ENCODE measurements around the gene LIMS1.
A peak's percentile ranks its signal among the peaks of the same experiment; 100 is the strongest.
"Not testable (repeated sequence)": the region's sequence is repeated elsewhere in the genome, so short reads cannot be mapped to it uniquely, and the experiment has no call there.

Gene LIMS1

DNA sequence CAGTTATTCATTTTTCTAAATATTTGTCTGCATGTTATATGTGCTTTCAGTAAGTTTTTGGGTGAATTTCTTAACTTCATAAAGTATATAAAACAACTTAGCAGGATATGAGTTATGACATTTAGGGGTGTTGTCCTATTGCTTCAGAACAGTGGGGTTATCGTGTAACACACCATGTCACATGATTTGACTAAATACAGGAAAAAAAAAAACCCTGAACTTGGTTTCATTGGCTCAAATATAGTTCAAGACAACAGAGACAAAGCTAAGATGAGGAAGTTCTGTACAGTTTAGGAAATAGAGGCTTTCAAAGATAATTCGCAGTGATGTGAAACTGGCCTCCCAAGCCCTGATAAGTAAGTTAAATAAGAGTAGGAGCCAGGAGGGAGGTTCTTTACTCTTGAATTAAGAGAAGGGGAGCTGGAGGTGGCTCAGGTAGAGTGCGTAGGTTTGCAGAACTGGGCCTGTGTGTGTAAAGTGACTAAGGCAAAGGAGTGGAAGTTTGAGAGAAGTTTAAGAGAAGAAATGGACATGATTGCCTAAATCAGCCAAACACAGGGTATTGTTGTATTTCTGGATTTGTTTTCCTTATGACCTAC lies 53.9 kb downstream of the LIMS1 start:
- FAIRE-seq: no peak

DNA sequence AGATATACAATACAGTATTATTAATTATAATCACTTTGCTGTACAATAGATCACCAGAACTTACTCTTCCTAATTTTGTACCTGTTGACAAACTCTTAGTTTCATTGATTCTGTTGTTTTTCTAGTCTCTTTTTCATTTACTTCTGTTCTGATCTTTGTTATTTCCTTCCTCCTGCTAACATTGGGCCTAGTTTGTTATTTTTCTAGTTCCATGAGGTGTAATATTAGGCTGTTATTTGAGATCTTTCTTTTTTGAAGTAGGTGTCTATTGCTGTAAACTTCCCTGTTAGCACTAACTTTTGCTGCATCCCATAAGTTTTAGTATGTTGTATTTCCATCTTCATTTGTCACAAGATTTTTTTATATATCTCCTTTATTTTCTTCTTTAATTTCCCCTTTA lies 55.1 kb downstream of the LIMS1 start:
- no peak for FAIRE-seq

DNA sequence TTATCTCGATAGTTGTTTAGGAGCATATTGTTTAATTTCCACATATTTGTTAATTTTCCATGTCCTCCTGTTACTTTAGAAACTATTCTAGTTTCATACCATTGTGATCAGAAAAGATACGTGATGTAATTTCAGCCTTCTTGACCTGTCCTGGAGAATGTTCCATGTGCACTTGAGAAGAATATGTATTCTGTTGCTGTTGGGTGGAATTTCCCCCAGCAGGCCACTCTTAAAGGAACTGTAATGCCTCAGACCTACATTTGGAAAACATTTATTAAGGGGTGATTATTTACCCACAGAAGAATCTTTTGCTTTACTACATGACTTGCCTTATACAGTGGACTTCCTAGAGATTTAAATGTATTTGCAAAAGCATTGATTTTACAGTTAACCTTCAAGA lies 55.5 kb downstream of the LIMS1 start:
- no peak for FAIRE-seq

DNA sequence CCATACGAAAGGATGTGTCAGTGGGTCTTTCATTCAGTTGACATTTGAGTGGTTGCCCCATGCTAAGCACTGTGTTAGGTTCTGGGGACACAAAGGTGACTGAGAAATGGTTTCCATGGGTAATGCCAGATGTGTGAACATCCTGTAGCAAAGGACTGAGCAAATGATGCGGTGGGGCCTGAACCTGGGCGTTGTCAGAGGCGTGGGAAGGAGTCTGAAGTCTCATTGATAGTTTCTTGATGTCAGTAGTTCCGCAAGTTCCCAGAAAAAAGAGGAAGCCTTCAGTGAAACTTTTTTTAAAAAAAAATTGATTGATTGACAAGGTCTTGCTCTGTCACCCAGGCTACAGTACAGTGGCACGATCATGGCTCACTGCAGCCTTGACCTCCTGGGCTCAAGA lies 56.9 kb downstream of the LIMS1 start:
- FAIRE-seq: no peak

DNA sequence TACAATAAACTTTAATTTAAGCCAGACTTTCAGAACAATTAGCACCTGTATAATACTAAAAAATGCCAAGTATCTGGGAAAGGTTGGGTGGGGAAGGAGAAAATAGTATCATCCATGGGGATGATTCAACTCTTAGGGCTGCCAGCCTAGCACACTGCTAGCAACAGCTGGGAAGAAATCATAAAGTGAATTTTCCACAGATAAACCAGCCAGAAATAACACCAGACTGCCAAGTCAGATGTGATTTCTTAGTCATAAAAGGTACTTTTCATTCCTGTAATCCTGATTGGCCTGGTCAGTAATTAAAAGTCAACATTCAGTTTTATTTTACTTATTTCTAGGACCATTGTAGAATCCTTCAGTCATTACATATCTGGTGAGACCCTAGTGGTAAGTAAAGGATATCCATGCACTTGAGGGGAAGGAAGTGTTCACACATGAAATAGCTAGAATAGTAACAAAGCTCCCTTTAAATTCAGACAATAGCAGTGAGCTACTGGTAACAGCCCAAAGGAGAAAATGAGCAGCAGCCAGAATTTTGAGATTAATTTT lies 59.4 kb downstream of the LIMS1 start:
- FAIRE-seq: no peak

DNA sequence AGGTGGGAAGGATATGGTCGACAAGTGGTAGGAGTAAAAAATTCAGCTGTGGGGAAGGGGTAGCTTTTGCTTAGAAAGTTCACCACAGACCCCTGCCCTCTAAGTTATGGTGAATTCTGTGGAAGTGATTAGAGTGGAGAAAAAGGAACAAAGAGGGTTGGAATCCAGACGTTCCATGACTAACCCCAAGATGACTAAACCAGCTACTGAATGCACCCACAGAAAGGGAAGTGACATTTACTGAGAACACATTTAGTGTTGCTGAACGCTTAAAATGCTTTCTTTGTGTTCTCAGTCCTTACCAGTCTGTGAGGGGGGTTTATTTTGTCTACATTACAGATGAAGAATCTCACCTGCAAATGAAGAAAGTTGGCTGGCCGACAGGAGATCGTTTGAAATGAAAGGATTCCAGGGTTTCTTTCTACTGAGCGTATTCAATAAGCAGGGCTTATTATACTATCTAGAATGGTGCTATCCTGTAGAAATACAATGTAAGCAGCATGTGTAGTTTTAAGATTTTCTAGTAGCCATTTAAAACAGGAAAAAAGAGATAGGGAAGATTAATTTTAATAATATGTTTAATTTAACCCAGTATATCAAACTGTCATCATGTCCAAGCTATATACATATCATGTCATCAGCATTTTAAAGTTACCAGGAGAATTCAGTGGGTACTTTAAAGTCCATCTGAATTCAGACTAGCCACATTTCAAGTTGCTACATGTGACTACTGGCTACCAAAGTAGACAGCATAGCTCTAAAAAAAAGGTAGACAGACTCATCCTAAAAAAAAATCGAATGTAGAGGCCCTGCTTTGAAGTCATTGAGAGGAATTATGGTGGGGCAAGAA lies 60.1 kb downstream of the LIMS1 start:
- FAIRE-seq: no peak

DNA sequence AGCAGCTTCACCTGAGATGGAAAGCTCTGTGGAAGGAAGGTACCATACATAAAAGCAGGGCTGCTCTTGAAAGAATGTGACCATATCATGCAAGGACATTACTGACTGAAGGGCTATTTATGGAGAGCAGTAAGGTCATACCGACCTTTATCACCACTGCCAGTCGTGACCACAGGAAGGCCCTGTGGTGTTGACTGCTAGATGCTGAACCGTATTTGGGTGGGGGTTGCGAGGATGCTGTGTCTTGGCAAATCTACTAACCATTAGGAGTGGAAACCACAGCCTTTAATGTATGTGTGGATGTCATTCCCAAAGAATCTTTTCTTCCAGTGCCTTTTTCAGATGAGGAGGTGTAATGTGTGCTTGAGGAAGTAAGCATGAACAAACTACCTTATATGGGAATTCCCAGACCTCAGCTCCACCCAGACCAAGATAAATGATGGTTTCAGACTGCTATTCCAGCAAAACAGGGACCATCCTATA lies 60.8 kb downstream of the LIMS1 start:
- FAIRE-seq: no peak

DNA sequence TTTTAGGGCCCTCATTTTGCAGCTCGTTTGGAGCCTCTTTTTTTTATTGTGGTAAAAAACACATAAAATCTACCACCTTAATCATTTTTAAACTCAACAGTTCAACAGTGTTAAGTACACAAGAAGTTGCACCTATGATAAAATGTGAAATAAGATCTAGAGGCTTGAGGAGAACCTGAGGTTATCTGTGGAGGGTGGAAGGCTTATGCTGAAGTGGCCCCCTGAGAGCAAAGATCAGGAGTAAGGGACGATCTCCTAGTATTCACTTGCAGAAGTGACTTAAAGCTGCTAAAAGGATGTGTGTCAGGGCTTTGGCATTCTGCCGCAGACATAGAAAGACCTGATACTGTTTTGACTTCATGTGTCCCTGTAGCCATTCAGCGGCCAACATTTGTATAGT lies 61.5 kb downstream of the LIMS1 start:
- not testable (repeated sequence) for FAIRE-seq

DNA sequence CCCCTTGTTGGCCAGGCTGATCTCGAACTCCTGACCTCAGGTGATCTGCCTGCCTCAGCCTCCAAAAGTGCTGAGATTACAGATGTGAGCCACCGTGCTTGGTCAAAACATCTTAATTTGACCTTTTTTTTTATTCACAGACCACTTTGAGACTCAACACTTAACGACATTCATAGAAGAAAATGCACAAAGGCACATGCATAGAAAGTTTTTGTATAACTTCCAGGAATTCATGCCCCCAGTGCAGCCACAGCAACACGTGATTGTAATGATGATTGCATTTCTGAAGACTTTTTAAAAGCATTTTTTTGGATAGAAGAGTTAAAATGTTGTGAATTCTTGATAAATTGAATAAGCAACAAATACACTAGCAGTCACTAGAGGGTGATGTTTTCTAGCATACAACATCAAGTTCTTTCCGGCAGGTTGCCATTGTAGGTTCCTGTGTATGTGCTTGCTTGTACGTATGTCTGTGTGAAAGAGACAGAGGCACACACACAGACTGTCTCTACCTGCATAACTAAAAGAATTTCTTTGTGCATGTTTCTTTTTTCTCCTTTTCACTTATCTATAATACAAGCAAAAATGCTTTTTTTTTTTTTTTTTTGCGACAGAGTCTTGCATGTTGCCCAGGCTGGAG lies 63.0 kb downstream of the LIMS1 start:
- peak; percentile 15 for FAIRE-seq

DNA sequence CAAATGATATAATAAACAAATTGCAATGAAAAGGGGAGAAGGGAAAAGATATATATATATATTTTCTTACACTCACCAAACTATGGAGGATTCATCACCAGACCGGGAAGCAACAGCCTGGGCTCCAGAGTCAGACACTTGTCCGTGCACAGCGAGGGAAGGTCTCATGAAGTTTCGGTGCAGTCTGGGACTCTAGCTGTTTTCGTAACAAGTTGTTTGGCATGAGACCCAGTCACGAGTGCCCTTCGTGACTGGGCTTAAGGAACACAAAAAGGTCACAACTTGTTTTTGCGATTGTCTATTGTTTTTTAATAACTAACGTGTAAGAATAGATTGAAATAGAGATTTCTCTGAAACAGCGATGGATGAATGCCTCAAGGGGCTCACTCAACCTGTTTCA lies 66.9 kb downstream of the LIMS1 start:
- FAIRE-seq: not testable (repeated sequence)

DNA sequence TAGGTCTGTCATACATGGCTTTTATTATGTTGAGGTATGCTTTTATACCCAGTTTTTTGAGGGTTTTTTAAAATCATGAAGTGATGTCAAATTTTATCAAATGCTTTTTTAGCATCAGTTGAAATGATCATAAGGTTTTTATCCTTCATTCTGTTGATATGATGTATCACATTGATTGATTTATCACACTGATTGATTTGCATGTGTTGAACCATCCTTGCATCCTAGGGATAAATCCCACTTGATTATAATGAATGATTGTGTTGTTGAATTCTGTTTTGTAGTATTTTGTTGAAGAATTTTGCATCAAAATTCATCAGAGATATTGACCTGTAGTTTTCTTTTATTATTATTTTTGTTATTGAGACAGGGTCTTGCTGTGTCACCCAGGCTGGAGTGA lies 68.2 kb downstream of the LIMS1 start:
- FAIRE-seq: no peak

DNA sequence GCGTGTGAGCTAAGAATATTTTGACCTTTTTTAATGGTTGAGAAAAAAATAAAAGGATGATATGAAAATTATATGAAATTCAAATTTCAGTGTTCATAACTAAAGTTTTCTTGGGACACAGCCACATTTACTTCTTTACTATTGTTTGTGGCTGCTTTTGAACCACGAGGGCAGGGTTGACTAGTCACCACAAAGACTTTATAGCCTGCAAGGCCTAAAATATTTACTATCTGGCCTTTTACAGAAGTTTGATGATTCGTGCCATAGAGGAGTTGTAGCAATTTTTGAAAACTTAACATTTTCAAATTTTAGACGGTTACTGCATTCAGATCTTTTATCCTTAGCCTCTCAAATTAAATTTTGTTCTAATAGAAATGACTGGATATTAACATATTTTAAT lies 69.9 kb downstream of the LIMS1 start:
- no peak for FAIRE-seq

DNA sequence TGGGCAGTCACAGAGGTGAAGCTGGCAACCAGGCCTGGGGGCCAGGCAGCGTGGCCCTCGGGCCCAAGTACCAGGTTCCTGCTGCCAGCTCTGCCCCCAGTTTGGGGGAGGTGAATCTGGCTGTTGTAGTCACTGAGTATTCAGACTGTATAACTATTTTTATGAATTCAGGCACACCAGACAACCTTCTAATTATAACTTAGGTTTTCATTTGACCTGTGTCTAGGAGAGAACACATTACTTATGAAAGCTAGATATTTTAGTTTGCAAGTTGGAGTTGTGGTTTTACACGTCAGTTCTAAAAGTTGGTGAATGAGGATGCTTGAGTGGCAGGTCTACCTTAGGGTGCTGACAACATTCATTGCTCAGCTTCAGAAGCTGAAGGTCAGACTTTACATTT lies 71.7 kb downstream of the LIMS1 start:
- FAIRE-seq: no peak

DNA sequence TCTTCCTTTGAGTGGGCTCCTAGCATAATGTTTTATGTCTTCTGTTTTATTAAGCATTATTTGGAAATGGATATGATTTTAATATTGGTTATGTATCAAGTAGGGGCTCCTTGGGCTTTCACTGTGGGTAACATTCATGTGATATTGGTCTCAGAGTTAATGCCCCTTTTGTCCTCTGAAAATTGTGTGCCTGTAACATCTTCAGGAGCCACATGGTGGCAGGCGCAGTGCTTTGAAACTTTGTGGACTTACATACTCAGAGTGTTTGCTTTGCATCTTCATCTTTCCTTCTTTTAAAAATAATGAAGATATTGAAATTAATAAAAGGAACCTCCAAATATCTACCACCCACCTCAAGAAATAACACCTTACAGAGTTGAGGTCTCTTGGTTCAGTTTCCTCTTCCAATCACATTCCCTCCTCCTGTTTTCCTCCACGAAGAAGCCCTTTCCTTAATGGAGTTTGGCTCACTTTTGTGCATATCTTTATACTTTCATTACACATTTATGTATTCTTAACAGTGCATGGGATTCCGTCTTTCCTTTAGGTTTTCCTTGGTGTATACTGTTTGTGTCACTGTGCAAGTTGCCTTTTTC lies 73.5 kb downstream of the LIMS1 start:
- peak; percentile 54 for FAIRE-seq

DNA sequence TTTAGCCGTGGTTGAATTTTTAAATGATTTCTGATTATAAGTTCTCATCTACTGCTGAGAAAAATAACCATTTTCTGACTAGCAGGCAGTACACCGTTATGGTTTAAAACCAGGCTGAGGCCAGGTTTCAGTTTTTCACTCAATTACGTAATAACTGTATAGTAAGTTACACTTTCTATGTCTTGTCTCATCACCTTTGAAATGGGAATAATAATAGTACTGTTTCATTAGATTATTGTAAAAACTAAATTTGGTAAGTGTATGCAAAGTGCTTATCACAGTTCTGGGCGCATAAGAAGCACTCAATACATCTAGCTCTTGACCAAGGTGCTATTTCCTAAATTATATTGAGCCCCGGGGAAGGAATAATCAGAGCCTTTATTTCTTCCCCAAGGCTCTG lies 76.8 kb downstream of the LIMS1 start:
- no peak for FAIRE-seq

DNA sequence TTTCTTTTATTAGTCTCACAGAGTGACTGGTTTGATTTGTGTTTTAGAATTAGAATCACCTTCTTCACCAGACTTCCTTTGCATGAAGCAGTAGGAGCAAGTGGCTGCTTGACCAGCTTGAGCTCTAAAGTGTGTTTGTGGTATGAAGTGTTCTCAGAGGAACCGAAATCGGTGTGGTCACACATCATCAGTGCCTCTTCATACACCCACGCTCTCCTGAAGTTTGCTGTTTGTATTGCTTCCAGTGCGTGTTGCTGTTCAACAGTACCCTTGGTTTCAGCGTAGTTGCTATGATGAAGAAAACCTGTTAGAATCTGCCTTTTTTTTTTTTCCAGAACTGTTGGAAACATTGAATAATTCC lies 77.9 kb downstream of the LIMS1 start:
- FAIRE-seq: no peak

DNA sequence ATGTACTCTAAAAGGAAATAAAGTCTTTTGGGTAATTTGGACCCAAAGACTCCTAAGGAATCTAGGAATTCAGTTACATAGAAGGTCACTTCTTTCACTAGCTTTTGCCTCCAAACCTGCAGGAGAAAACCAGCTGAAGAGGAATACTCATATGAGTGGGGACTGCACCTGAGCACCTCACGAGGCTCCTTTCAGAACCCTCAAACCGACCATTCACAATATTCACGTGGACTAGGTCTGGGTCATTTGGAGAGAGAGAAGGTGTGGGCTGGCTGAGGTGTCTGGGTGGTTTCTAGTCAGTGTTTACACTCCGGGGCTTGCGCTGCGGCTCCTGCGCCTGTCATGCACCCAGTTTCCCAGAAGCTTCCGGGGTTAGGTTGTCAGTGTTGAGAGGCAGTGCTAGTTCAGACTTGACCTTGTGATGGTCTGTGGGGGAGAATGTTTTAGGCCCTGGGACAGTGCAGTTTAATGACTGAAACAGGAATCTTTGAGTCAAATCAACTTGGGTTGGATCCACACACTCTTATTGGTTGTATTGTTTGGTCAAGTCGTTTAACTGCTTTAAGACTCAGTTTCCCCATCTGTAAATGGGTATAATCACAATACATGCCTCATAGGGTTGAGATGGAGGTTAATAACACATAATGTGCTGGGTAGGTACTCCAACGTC lies 78.4 kb downstream of the LIMS1 start:
- FAIRE-seq: no peak

DNA sequence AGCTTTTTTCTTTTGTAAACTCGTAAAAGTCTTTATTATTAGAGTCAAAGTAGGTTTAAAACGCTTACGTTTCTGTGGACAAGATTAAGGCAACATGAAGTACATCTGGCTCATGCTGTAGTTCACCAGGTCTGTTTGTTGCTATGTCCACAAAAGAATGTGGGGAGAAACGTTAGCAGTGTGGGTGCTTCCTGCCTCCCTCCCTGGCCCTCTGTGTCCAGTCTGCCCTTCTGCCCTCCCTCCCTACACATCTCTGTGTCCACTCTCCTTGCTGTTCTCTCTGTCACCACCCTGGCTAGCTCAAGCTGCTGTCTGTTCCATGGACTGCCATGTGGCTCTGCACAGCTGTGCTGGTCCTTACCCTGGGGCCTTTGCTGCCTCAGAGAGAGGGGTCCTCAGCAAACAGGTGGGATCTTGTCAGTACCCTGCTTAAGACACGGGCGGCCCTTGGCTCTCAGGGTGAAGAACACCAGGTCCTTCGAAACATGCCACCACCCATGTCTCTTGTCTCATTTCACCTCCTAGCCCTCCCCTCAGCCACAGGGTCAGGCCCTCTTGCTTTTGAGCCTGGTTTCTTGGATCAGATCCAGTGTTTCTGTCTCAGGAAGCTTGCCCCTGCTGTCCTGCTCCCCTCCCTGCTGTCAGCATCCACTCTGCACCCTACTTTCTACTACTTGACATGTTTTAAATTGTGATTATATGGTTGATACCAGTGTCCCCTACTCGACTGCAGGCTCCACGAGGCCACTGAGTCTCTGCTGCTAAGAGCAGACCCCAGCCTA lies 79.2 kb downstream of the LIMS1 start:
- no peak for FAIRE-seq

DNA sequence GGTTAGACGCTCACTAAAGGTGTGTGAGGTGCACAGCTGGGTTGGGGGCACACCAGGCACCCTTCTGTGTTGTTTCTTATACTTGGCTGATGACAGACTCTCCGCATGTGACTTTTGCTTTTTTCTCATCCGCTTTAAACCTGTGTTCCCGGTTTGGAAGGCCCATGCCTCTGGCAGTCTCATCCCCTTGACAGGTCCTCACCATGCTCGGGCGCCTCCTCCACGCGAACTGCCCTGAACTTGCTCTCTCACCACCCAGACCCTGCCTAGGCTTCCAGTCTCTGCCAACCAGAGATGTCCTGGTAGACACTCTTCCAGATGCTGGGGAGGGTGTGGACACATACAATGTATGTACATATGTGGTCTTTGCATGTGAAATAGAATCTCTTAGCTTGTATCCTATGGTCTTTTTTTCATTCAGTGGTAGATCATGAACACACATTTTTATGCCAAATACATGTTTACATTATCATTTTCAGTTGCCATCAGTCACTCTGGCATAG lies 79.8 kb downstream of the LIMS1 start:
- FAIRE-seq: no peak

DNA sequence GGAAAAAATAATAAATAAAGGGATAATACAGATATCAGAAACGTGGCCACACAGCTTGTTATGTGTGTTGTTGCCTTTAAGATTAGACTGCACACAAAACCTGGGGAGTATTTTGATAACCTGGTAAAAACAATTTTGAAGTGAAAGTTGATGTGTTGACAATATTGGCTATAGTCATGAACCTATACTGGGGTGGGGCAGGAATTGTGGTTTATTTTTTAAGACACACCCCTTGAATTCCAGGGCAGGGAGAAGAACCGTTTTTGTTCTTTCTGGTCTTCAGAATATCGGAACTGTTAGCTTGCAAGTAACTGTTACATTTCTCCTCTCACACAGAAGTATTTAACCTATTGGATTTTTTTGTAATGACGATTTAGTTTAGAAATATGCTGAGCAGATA lies 80.4 kb downstream of the LIMS1 start:
- FAIRE-seq: no peak

DNA sequence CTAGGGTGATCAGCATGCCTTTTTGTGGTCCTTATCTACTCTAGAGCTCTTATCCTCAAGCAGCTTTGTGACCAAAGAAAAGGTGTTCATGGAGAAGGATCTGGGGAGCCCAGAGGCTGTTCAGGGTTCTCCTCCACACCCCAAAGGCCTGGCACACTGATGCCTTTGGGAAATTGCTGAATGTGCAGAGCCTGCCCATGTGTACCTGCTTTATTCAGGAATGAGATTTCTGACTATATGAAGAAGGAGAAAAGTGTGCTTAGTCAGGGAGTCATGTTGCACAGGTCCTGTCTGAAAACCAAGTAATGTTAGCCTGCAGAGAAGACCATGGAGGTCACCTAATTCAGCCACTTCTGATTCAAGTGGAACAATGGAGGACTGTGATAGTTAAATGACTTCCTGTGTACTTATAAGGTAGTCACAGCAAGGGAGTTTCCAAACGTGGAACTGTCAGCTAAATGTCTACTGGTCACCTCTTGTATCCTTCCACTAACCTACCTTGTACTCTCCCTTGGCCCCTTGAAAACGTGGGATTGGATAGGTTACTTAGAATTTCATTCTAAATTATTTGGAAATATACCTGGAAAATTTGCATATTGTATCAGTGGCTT lies 81.3 kb downstream of the LIMS1 start:
- FAIRE-seq: no peak

All from endometrium (tissue), 2 donors.